IMR-90 (cell line): Measurements from ENCODE around the gene NDOR1. TPM values are rescaled to one million over a fixed set of nuclear protein-coding genes. Genes with fewer than 3 reads are reported as not detected.

ENCODE experiments used
- ATAC-seq: fragments of 200-7000 bp; cut with Tn5 transposase; 2 replicates; pipeline ENCODE4 v1.9.1; 2020; ENCODE audit warnings: low read depth, mild to moderate bottlenecking, moderate library complexity
- BruUV-seq: library from RNA; stranded (reverse); fragments of 400-500 nt; replicated peaks from 2 replicates; lab custom pipeline; 2021; lab: Mats Ljungman, UMichigan
- CTCF ChIA-PET: fragments of 300-600 bp; formaldehyde crosslinking; extraction: SDS; loops from one replicate; lab custom pipeline; 2021; ENCODE audit warnings: antibody characterized with exemption; lab: Yijun Ruan, JAX
- POLR2A ChIA-PET: fragments of 300-600 bp; sonication (Branson Sonifier 250); formaldehyde crosslinking; loops from one replicate; lab custom pipeline; 2022; ENCODE audit warnings: antibody characterized with exemption; ENCODE audit not compliant: unreplicated experiment; lab: Charles Lee
- DNase-seq: peaks from one replicate; pipeline ENCODE4 v3.0.0; 2013
- H2AFZ ChIP-seq: replicated peaks from 2 replicates; pipeline ENCODE3; 2013; ENCODE audit warnings: low read length, mild to moderate bottlenecking; ENCODE audit not compliant: poor library complexity
- H2AK5ac ChIP-seq: 2 replicates; pipeline ENCODE4 v1.6.1; 2013; ENCODE audit warnings: low read depth, low read length, inconsistent platforms
- H2AK9ac ChIP-seq: replicated peaks from 2 replicates; pipeline ENCODE3; 2013; ENCODE audit warnings: mild to moderate bottlenecking, low read depth, low read length, moderate library complexity; ENCODE audit not compliant: poor library complexity
- H2BK120ac ChIP-seq: 2 replicates; pipeline ENCODE4 v1.6.1; 2013; ENCODE audit warnings: low read depth, low read length, inconsistent platforms
- H2BK15ac ChIP-seq: 3 replicates; pipeline ENCODE4 v1.6.1; 2013; ENCODE audit warnings: low read depth, low read length, inconsistent platforms
- H2BK20ac ChIP-seq: 2 replicates; pipeline ENCODE4 v1.6.1; 2013; ENCODE audit warnings: low read depth, mild to moderate bottlenecking, inconsistent platforms, low read length, moderate library complexity
- H2BK5ac ChIP-seq: 2 replicates; pipeline ENCODE4 v1.6.1; 2013; ENCODE audit warnings: mild to moderate bottlenecking, low read depth, low read length, inconsistent platforms; ENCODE audit not compliant: poor library complexity, severe bottlenecking
- H3K14ac ChIP-seq: replicated peaks from 2 replicates; pipeline ENCODE4 v1.6.1; 2013; ENCODE audit warnings: low read depth, low read length, inconsistent platforms
- H3K18ac ChIP-seq: 2 replicates; pipeline ENCODE4 v1.6.1; 2013; ENCODE audit warnings: low read depth, low read length, control low read depth
- H3K23ac ChIP-seq: 2 replicates; pipeline ENCODE4 v1.6.1; 2013; ENCODE audit warnings: low read depth, low read length, inconsistent platforms
- H3K27ac ChIP-seq: 2 replicates; pipeline ENCODE4 v1.5.1; 2013; ENCODE audit warnings: mild to moderate bottlenecking, control low read depth, low read length; ENCODE audit not compliant: insufficient read depth
- H3K27me3 ChIP-seq: 2 replicates; pipeline ENCODE4 v1.6.1; 2013; ENCODE audit warnings: low read length; ENCODE audit not compliant: control insufficient read depth, insufficient read depth
- H3K36me3 ChIP-seq: 2 replicates; pipeline ENCODE4 v1.6.1; 2013; ENCODE audit warnings: low read length, mixed read lengths; ENCODE audit not compliant: control insufficient read depth, insufficient read depth
- H3K4ac ChIP-seq: 2 replicates; pipeline ENCODE4 v1.6.1; 2013; ENCODE audit warnings: low read depth, low read length, inconsistent platforms
- H3K4me1 ChIP-seq: 2 replicates; pipeline ENCODE4 v1.6.1; 2013; ENCODE audit warnings: low read length, mixed read lengths; ENCODE audit not compliant: control insufficient read depth, insufficient read depth
- H3K4me2 ChIP-seq: 2 replicates; pipeline ENCODE4 v1.6.1; 2013; ENCODE audit warnings: low read depth, mild to moderate bottlenecking, control low read depth, low read length, moderate library complexity
- H3K4me3 ChIP-seq: 2 replicates; pipeline ENCODE4 v1.5.1; 2013; ENCODE audit warnings: low read depth, mild to moderate bottlenecking, control low read depth, low read length, moderate library complexity; ENCODE audit not compliant: insufficient read depth
- H3K56ac ChIP-seq: 2 replicates; pipeline ENCODE4 v1.6.1; 2013; ENCODE audit warnings: low read length, inconsistent platforms; ENCODE audit not compliant: insufficient read depth; ENCODE audit errors: extremely low read depth
- H3K79me1 ChIP-seq, 2 experiments: 2 replicates each; pipeline ENCODE4 v1.6.1; 2013; ENCODE audit warnings: low read length in 2 of 2, inconsistent platforms in 1 of 2, low read depth in 1 of 2
- H3K9ac ChIP-seq: 2 replicates; pipeline ENCODE4 v1.6.1; 2013; ENCODE audit warnings: low read depth, low read length, control low read depth
- H3K9me1 ChIP-seq: 2 replicates; pipeline ENCODE4 v1.6.1; 2013; ENCODE audit warnings: low read length, inconsistent platforms; ENCODE audit not compliant: insufficient read depth
- H3K9me3 ChIP-seq: 2 replicates; pipeline ENCODE4 v1.6.1; 2013; ENCODE audit warnings: low read length; ENCODE audit not compliant: control insufficient read depth, insufficient read depth
- H4K20me1 ChIP-seq: 2 replicates; pipeline ENCODE4 v1.6.1; 2013; ENCODE audit warnings: low read length, inconsistent platforms; ENCODE audit not compliant: insufficient read depth
- H4K5ac ChIP-seq: 2 replicates; pipeline ENCODE4 v1.6.1; 2013; ENCODE audit warnings: mild to moderate bottlenecking, low read depth, low read length, control low read depth
- H4K8ac ChIP-seq, 2 experiments: 2 replicates each; pipeline ENCODE4 v1.6.1; 2013; ENCODE audit warnings: low read depth in 2 of 2, low read length in 2 of 2, control low read depth in 1 of 2, inconsistent platforms in 1 of 2
- H4K91ac ChIP-seq: 2 replicates; pipeline ENCODE4 v1.6.1; 2013; ENCODE audit warnings: low read depth, low read length, inconsistent platforms; ENCODE audit not compliant: insufficient read depth
- FOS ChIP-seq: fragments of 150-350 bp; IDR thresholded peaks from 2 replicates; pipeline ENCODE4 v1.6.1; 2016; ENCODE audit warnings: low read depth, low read length
- WGBS, 2 experiments: methylation state at CpG; one replicate each; pipeline versions ENCODE4 v1.1.5 to v1.1.7; 2013; ENCODE audit warnings: missing lambda C conversion rate in 2 of 2; ENCODE audit not compliant: insufficient read length in 1 of 2; ENCODE audit errors: extremely low coverage in 2 of 2; 5-methylcytosine and 5-hydroxymethylcytosine counted together
- dilution Hi-C: fragments of 300-500 bp; cut with HindIII; formaldehyde crosslinking; loops from one replicate; pipeline ENCODE4 v1.14.3; 2018; ENCODE audit warnings: low sequenced_read_pairs; ENCODE audit not compliant: unreplicated experiment
- in situ Hi-C: fragments of 300-500 bp; cut with MboI; formaldehyde crosslinking; loops from 3 replicates; pipeline ENCODE4 v1.14.3; 2019; ENCODE audit warnings: low sequenced_read_pairs, inconsistent platforms, mixed read lengths
- intact Hi-C: fragments of 100-400 bp; cut with micrococcal nuclease; formaldehyde crosslinking; loops from 2 replicates; pipeline ENCODE4 v1.10.0; 2022
- polyA plus RNA-seq, 3 experiments: library from polyadenylated mRNA; depleted of rRNA; stranded (reverse); fragments of >200 nt; gene quantifications; 2 replicates each; pipeline ENCODE4 v1.2.3, GENCODE V29; 2012; ENCODE audit warnings: low replicate concordance in 1 of 3
- total RNA-seq: library from RNA; depleted of rRNA; stranded (reverse); fragments of >200 nt; gene quantifications from 2 replicates; pipeline ENCODE4 v1.2.3, GENCODE V29; 2012

NDOR1 gene
- total and polyA plus RNA-seq, 2 of the 4 experiments (the other 2 are of a cell fraction), result 0.90 to 10.6 TPM

DNA sequence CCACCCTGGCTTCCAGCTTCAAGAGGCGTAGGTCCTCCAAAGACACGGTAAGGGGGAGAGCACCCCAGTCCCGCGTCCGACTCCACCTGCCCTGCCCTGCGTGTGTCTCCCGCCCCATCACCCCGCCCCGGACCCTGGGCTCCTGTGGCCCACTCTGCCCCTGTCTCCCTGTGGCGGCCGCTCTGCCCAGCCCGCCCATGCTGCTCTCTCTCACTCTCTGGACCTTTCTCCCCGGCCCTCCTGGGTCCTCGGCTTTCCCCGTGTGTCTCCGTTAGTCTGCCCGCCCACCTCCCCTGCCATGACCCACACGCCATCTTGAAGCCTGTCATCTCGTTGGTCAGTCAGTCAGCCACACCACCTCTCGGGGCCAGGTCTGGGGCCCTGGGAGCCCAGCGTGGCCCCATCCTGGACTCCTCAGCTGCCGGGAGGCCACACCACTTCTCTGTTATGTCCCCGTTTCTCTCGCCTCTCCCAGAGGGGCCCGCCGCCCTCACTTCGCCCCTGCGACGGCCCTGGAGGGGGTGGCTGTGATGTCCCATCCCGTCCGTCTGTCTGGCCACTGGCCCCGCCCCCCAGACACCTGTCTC lies 40.2 kb upstream of the NDOR1 start:
- Histone ChIP-seq H3K36me3 (no peaks in the 10 kb centered on the region), H3K18ac (no peak overlapping the region), H2BK120ac (no peak overlapping the region), H3K56ac (no peak overlapping the region), H3K27me3 (peaks cover 90% of the 10 kb centered on the region), H4K91ac (no peak overlapping the region), H3K4ac (no peak overlapping the region), H3K27ac (no peak overlapping the region), H2AFZ (no peak overlapping the region), H3K4me3 (no peak overlapping the region), H4K20me1 (no peaks in the 10 kb centered on the region), H3K79me1 (no peaks in the 10 kb centered on the region), H4K8ac (no peak overlapping the region), H3K9ac (no peak overlapping the region), H3K9me3 (no peaks in the 10 kb centered on the region), H3K23ac (no peak overlapping the region), H3K14ac (no peak overlapping the region), H3K4me2 (no peak overlapping the region), H2AK9ac (no peak overlapping the region), H2BK5ac (no peak overlapping the region), H3K4me1 (peaks cover 4% of the 10 kb centered on the region; the same call in 1 of the 2 replicates), H2BK20ac (no peak overlapping the region), H3K9me1 (no peaks in the 10 kb centered on the region), H2BK15ac (no peak overlapping the region), H4K5ac (no peak overlapping the region), H2AK5ac (no peak overlapping the region)
- no TSS peak for BruUV-seq
- TF ChIP-seq FOS, result no peak
- ChIA-PET CTCF (no interaction called here), POLR2A (no interaction called here)
- DNase-seq, result no peak
- intact Hi-C loops, result no loop called here
- 75% methylated on average over 8 of the region's 32 CpGs; no CpG with 5 or more reads in 1 of the 2 experiments for WGBS, 2 experiments
- dilution Hi-C loops, result no loop called here
- in situ Hi-C loops, result no loop called here
- no peak for ATAC-seq
